Caco-2 (cell line): ENCODE measurements around the gene BRSK1. TPM values are rescaled to one million over a fixed set of nuclear protein-coding genes. Genes with fewer than 3 reads are reported as not detected.

Experiments
- BruUV-seq: library from RNA; stranded (reverse); fragments of 400-500 nt; replicated peaks from 2 replicates; lab custom pipeline; 2021; lab: Mats Ljungman, UMichigan
- CTCF ChIA-PET: fragments of 300-600 bp; sonication (Branson Sonifier 250); formaldehyde crosslinking; loops from one replicate; lab custom pipeline; 2022; ENCODE audit warnings: antibody characterized with exemption; lab: Charles Lee
- POLR2A ChIA-PET: fragments of 300-600 bp; sonication (Branson Sonifier 250); formaldehyde crosslinking; loops from one replicate; lab custom pipeline; 2022; ENCODE audit warnings: antibody characterized with exemption; lab: Charles Lee
- DNase-seq, 2 experiments: peaks; one replicate each; pipeline versions ENCODE4 v3.0.0 to v3.0.0-alpha.2; 2020 to 2022
- H3K27me3 ChIP-seq: replicated peaks from 2 replicates; pipeline ENCODE4 v1.6.0; 2011; ENCODE audit warnings: low read length; ENCODE audit not compliant: control insufficient read depth, insufficient read depth
- H3K36me3 ChIP-seq: 2 replicates; pipeline ENCODE4 v1.5.1; 2011; ENCODE audit warnings: low read length; ENCODE audit not compliant: control insufficient read depth, insufficient read depth
- H3K4me1 ChIP-seq: fragments of 250-450 bp; sonication (Bioruptor Pico); 2 replicates; pipeline ENCODE4 v1.5.1; 2020; ENCODE audit warnings: mild to moderate bottlenecking
- H3K4me3 ChIP-seq: 2 replicates; pipeline ENCODE4 v1.5.1; 2011; ENCODE audit warnings: low read depth, mild to moderate bottlenecking, control low read depth, low read length
- H3K9me3 ChIP-seq: fragments of 250-450 bp; sonication (Bioruptor Pico); 2 replicates; pipeline ENCODE4 v1.5.1; 2020; ENCODE audit warnings: mild to moderate bottlenecking, moderate library complexity
- H3K27ac Mint-ChIP-seq: one replicate; pipeline ENCODE4 v1.8.0; 2022; ENCODE audit warnings: mixed read lengths; ENCODE audit not compliant: unreplicated experiment
- H3K27me3 Mint-ChIP-seq: one replicate; pipeline ENCODE4 v1.8.0; 2022; ENCODE audit warnings: mixed read lengths; ENCODE audit not compliant: insufficient read depth, unreplicated experiment
- H3K36me3 Mint-ChIP-seq: one replicate; pipeline ENCODE4 v1.8.0; 2022; ENCODE audit warnings: mild to moderate bottlenecking, mixed read lengths; ENCODE audit not compliant: insufficient read depth, unreplicated experiment
- H3K4me1 Mint-ChIP-seq: one replicate; pipeline ENCODE4 v1.8.0; 2022; ENCODE audit warnings: low read depth, mixed read lengths; ENCODE audit not compliant: unreplicated experiment
- H3K4me3 Mint-ChIP-seq: one replicate; pipeline ENCODE4 v1.8.0; 2022; ENCODE audit warnings: mild to moderate bottlenecking, moderate library complexity, mixed read lengths; ENCODE audit not compliant: unreplicated experiment
- H3K9me3 Mint-ChIP-seq: one replicate; pipeline ENCODE4 v1.8.0; 2022; ENCODE audit warnings: mixed read lengths; ENCODE audit not compliant: unreplicated experiment
- intact Hi-C: fragments of 100-400 bp; cut with micrococcal nuclease; formaldehyde crosslinking; loops from one replicate; pipeline ENCODE4 v1.10.0; 2022; ENCODE audit not compliant: unreplicated experiment
- total RNA-seq: library from RNA; stranded (reverse); gene quantifications from 2 replicates; pipeline ENCODE4 v1.2.3, GENCODE V29; 2022
- TF ChIP-seq, protein P1 (sequence below), 2 experiments: fragments of 200-600 bp in 1 of 2; IDR thresholded peaks; 1 replicate in 1 of 2; 2 replicates in 1 of 2; pipeline versions ENCODE4 v1.5.1 to v1.8.0; 2011 to 2022; ENCODE audit warnings: antibody characterized with exemption in 1 of 2, control low read depth in 1 of 2, inconsistent platforms in 1 of 2, low read depth in 1 of 2, low read length in 1 of 2, mild to moderate bottlenecking in 1 of 2, moderate library complexity in 1 of 2; ENCODE audit not compliant: insufficient read depth in 1 of 2, severe bottlenecking in 1 of 2, unreplicated experiment in 1 of 2

BRSK1 gene
- total RNA-seq, 1 experiment from 2014 or later, result 28.6 TPM

GRCh38 chr19:55277494-55277893 lies 6.3 kb upstream of the BRSK1 start:
- Histone ChIP-seq H3K27me3 (no peaks in the 10 kb centered on the region), H3K36me3 (no peaks in the 10 kb centered on the region; the same call in 1 of the 2 replicates), H3K4me1 (peaks cover 14% of the 10 kb centered on the region), H3K9me3 (no peaks in the 10 kb centered on the region), H3K4me3 (no peak overlapping the region)
- Mint-ChIP-seq H3K9me3 (no peaks in the 10 kb centered on the region), H3K27me3 (no peaks in the 10 kb centered on the region), H3K27ac (no peak overlapping the region), H3K4me1 (peaks cover 19% of the 10 kb centered on the region), H3K36me3 (peaks cover 25% of the 10 kb centered on the region), H3K4me3 (peak overlapping the region; percentile 19)
- ChIA-PET CTCF (no interaction called here), POLR2A (no interaction called here)
- DNase-seq, result no peak
- no TSS peak for BruUV-seq
- TF ChIP-seq, protein P1, sequence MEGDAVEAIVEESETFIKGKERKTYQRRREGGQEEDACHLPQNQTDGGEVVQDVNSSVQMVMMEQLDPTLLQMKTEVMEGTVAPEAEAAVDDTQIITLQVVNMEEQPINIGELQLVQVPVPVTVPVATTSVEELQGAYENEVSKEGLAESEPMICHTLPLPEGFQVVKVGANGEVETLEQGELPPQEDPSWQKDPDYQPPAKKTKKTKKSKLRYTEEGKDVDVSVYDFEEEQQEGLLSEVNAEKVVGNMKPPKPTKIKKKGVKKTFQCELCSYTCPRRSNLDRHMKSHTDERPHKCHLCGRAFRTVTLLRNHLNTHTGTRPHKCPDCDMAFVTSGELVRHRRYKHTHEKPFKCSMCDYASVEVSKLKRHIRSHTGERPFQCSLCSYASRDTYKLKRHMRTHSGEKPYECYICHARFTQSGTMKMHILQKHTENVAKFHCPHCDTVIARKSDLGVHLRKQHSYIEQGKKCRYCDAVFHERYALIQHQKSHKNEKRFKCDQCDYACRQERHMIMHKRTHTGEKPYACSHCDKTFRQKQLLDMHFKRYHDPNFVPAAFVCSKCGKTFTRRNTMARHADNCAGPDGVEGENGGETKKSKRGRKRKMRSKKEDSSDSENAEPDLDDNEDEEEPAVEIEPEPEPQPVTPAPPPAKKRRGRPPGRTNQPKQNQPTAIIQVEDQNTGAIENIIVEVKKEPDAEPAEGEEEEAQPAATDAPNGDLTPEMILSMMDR (IDR thresholded peaks at IDR 0.05; ENCODE audit: insufficient read depth in 1 of 2, low read depth in 1 of 2, low read length in 1 of 2, severe bottlenecking in 1 of 2, unreplicated experiment in 1 of 2), result no peak
- intact Hi-C loops, result no loop called here

GRCh38 chr19:55278391-55279135 lies 5.2 kb upstream of the BRSK1 start:
- CTCF ChIA-PET, result no interaction called here
- POLR2A ChIA-PET, result interaction anchor here (1.1 kb wide), 1 partner anchor 105 kb away, joined by 3 read pairs; the partner anchor contains the start of gene TMEM238
- Histone ChIP-seq H3K36me3 (no peaks in the 10 kb centered on the region), H3K27me3 (no peaks in the 10 kb centered on the region), H3K9me3 (no peaks in the 10 kb centered on the region), H3K4me1 (peaks cover 14% of the 10 kb centered on the region), H3K4me3 (peak overlapping the region; percentile 50)
- TF ChIP-seq, protein P1 (IDR thresholded peaks at IDR 0.05; ENCODE audit: insufficient read depth in 1 of 2, low read depth in 1 of 2, low read length in 1 of 2, severe bottlenecking in 1 of 2, unreplicated experiment in 1 of 2), result no peak
- DNase-seq, result no peak
- H3K9me3 Mint-ChIP-seq, result no peaks in the 10 kb centered on the region
- peaks cover 19% of the 10 kb centered on the region for H3K4me1 Mint-ChIP-seq
- H3K27ac Mint-ChIP-seq, result peak overlapping the region; percentile 100
- H3K4me3 Mint-ChIP-seq, result peak overlapping the region; percentile 100
- H3K36me3 Mint-ChIP-seq, result peaks cover 25% of the 10 kb centered on the region
- intact Hi-C loops, result no loop called here
- H3K27me3 Mint-ChIP-seq, result no peaks in the 10 kb centered on the region
- TSS peak; percentile 44 for BruUV-seq

DNA sequence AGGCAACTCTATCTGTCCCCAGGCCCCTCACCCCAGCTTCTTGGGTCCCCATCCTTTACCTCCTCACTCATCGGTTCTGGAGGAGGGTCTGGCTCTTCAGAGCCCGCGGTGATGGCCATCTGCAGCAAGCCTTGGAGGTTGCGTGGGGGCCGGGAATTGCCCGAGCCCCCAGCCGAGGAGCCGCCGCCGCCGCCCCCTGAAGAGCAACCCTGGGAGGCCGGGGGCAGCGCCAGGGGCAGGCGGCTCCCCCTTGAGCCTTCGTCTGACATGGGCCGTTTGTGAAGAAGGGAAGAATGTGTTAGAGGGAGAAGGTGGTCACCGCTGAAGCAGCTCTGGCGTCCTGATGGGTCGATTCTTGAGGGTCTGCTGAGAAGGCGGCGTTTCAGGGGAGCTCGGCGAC lies 4.5 kb upstream of the BRSK1 start:
- Mint-ChIP-seq H3K36me3 (peaks cover 25% of the 10 kb centered on the region), H3K4me1 (peaks cover 19% of the 10 kb centered on the region), H3K27ac (peak overlapping the region; percentile 100), H3K4me3 (peak overlapping the region; percentile 100), H3K27me3 (no peaks in the 10 kb centered on the region), H3K9me3 (no peaks in the 10 kb centered on the region)
- H3K36me3 ChIP-seq, result no peaks in the 10 kb centered on the region
- no TSS peak for BruUV-seq
- H3K4me1 ChIP-seq, result peaks cover 14% of the 10 kb centered on the region
- CTCF ChIA-PET, result interaction anchor here (1.1 to 1.6 kb wide), 2 partner anchors 22 to 105 kb away, joined by 3 to 7 read pairs; partner anchors contain the start of gene TMEM238
- DNase-seq, result no peak
- POLR2A ChIA-PET, result interaction anchor here (1.1 to 1.9 kb wide), 5 partner anchors 9 to 128 kb away, joined by 3 to 29 read pairs (median 10); partner anchors contain the start of genes KMT5C, PPP6R1, TMEM238 and UBE2S
- peak overlapping the region; percentile 50 for H3K4me3 ChIP-seq
- no peaks in the 10 kb centered on the region for H3K9me3 ChIP-seq
- TF ChIP-seq, protein P1 (IDR thresholded peaks at IDR 0.05; ENCODE audit: insufficient read depth in 1 of 2, low read depth in 1 of 2, low read length in 1 of 2, severe bottlenecking in 1 of 2, unreplicated experiment in 1 of 2), result no peak
- no peaks in the 10 kb centered on the region for H3K27me3 ChIP-seq
- intact Hi-C loops, result no loop called here
